ENCODE results near the gene MTREX.

DNA sequence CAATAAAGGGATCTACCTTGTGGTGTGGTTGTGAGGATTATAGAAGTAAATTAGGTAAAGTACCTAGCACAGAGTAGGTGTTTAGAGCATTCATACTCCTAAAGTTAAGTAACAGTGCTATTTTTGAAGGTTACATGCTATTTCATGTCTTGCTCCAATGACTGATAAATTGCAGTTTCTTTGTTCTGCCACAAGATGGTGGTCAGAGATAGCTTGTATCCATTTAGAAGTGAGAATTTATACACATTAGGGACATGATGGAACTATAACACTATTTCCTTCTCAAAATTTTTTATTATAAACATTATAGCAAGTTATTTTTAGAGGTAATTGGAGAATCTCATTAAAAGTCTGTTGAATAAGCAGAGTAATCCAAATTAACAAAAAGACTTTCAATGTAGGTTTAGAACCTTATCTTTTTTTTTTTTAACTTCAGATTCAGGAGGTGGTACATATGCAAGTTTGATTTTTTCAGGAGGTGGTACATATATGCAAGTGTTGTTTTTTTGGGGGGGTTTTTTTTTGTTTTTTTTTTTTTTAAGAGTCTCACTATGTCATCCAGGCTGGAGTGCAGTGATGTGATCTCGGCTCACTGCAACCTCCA is 17.1 kb downstream of the MTREX start:
- TF ChIP-seq, protein P1, sequence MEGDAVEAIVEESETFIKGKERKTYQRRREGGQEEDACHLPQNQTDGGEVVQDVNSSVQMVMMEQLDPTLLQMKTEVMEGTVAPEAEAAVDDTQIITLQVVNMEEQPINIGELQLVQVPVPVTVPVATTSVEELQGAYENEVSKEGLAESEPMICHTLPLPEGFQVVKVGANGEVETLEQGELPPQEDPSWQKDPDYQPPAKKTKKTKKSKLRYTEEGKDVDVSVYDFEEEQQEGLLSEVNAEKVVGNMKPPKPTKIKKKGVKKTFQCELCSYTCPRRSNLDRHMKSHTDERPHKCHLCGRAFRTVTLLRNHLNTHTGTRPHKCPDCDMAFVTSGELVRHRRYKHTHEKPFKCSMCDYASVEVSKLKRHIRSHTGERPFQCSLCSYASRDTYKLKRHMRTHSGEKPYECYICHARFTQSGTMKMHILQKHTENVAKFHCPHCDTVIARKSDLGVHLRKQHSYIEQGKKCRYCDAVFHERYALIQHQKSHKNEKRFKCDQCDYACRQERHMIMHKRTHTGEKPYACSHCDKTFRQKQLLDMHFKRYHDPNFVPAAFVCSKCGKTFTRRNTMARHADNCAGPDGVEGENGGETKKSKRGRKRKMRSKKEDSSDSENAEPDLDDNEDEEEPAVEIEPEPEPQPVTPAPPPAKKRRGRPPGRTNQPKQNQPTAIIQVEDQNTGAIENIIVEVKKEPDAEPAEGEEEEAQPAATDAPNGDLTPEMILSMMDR (IDR thresholded peaks at IDR 0.05) = peak in 3 of 4 experiments; percentile 42 to 72 (median 65)
- no peak for TF ChIP-seq POLR2AphosphoS5 (IDR thresholded peaks at IDR 0.05)
- TF ChIP-seq POLR2A (IDR thresholded peaks at IDR 0.05) = no peak
